WTC11 (cell line): Measurements from ENCODE around the gene SNAPC1. TPM values are rescaled to one million over a fixed set of nuclear protein-coding genes. Genes with fewer than 3 reads are reported as not detected.
A peak's percentile ranks its signal among the peaks of the same experiment; 100 is the strongest.

Experiments
- ATAC-seq: fragments of 200-7000 bp; cut with Tn5 transposase; 2 replicates; pipeline ENCODE4 v1.10.0; 2021; ENCODE audit warnings: mild to moderate bottlenecking, moderate library complexity
- CTCF ChIA-PET: fragments of 300-600 bp; sonication (Branson Sonifier 250); formaldehyde crosslinking; loops from one replicate; lab custom pipeline; 2021; ENCODE audit warnings: antibody characterized with exemption; lab: Charles Lee
- POLR2A ChIA-PET: fragments of 350-600 bp; sonication (Branson Sonifier 250); formaldehyde crosslinking; loops from one replicate; lab custom pipeline; 2021; ENCODE audit warnings: antibody characterized with exemption; lab: Charles Lee
- DNase-seq: peaks from one replicate; pipeline ENCODE4 v3.0.0; 2021; ENCODE audit warnings: low spot score
- H3K27ac Mint-ChIP-seq: 2 replicates; pipeline ENCODE4 v1.8.0; 2021; ENCODE audit warnings: mixed read lengths
- H3K27me3 Mint-ChIP-seq: 2 replicates; pipeline ENCODE4 v1.8.0; 2021; ENCODE audit warnings: low read depth, mild to moderate bottlenecking, moderate library complexity, mixed read lengths
- H3K36me3 Mint-ChIP-seq: 2 replicates; pipeline ENCODE4 v1.8.0; 2021; ENCODE audit warnings: mixed read lengths
- H3K4me1 Mint-ChIP-seq: 2 replicates; pipeline ENCODE4 v1.8.0; 2022; ENCODE audit warnings: mixed read lengths
- H3K4me3 Mint-ChIP-seq: 2 replicates; pipeline ENCODE4 v1.8.0; 2021; ENCODE audit warnings: mild to moderate bottlenecking, moderate library complexity, mixed read lengths
- H3K9me3 Mint-ChIP-seq: 2 replicates; pipeline ENCODE4 v1.8.0; 2021; ENCODE audit warnings: mixed read lengths
- JAZF1 ChIP-seq: fragments of 250-450 bp; sonication (Bioruptor Pico); IDR thresholded peaks from 2 replicates; pipeline ENCODE4 v1.9.0; 2021; ENCODE audit warnings: moderate library complexity, mild to moderate bottlenecking, inconsistent platforms
- NR1H2 ChIP-seq: sonication (generic); formaldehyde crosslinking; IDR thresholded peaks from 2 replicates; pipeline ENCODE4 v1.9.0; 2021; ENCODE audit warnings: mild to moderate bottlenecking, moderate library complexity, missing genetic modification reagents
- SMAD4 ChIP-seq: sonication (generic); formaldehyde crosslinking; IDR thresholded peaks from 2 replicates; pipeline ENCODE4 v1.8.0; 2022; ENCODE audit warnings: mild to moderate bottlenecking, missing genetic modification reagents
- SOX15 ChIP-seq: fragments of 250-450 bp; sonication (Bioruptor Pico); IDR thresholded peaks from 2 replicates; pipeline ENCODE4 v1.9.0; 2021; ENCODE audit warnings: mild to moderate bottlenecking
- TP53 ChIP-seq: sonication (generic); formaldehyde crosslinking; IDR thresholded peaks from 2 replicates; pipeline ENCODE4 v1.8.1; 2023; ENCODE audit warnings: mild to moderate bottlenecking, missing genetic modification reagents
- total RNA-seq: library from RNA; stranded (reverse); gene quantifications from 3 replicates; pipeline ENCODE4 v1.2.3, GENCODE V29; 2021
- TF ChIP-seq, protein P1 (sequence below): sonication (generic); formaldehyde crosslinking; IDR thresholded peaks from 2 replicates; pipeline ENCODE4 v1.8.0; 2023; ENCODE audit warnings: missing genetic modification reagents, mild to moderate bottlenecking, borderline replicate concordance
- TF ChIP-seq, protein P2 (sequence below): sonication (generic); formaldehyde crosslinking; IDR thresholded peaks from 2 replicates; pipeline ENCODE4 v1.8.1; 2023; ENCODE audit warnings: mild to moderate bottlenecking, missing genetic modification reagents, moderate library complexity
- TF ChIP-seq, protein P3 (sequence below): sonication (generic); formaldehyde crosslinking; IDR thresholded peaks from 2 replicates; pipeline ENCODE4 v1.8.1; 2022; ENCODE audit warnings: low read depth, missing genetic modification reagents, borderline replicate concordance
- TF ChIP-seq, protein P4 (sequence below): fragments of 250-450 bp; sonication (Bioruptor Pico); IDR thresholded peaks from 2 replicates; pipeline ENCODE4 v1.9.0; 2021; ENCODE audit warnings: mild to moderate bottlenecking
- TF ChIP-seq, protein P5 (sequence below): fragments of 250-450 bp; sonication (Bioruptor Pico); IDR thresholded peaks from 2 replicates; pipeline ENCODE4 v1.9.0; 2021; ENCODE audit warnings: moderate library complexity, mild to moderate bottlenecking, inconsistent platforms, borderline replicate concordance

The SNAPC1 gene
- total RNA-seq, 1 experiment from 2014 or later = 9.5 TPM

DNA sequence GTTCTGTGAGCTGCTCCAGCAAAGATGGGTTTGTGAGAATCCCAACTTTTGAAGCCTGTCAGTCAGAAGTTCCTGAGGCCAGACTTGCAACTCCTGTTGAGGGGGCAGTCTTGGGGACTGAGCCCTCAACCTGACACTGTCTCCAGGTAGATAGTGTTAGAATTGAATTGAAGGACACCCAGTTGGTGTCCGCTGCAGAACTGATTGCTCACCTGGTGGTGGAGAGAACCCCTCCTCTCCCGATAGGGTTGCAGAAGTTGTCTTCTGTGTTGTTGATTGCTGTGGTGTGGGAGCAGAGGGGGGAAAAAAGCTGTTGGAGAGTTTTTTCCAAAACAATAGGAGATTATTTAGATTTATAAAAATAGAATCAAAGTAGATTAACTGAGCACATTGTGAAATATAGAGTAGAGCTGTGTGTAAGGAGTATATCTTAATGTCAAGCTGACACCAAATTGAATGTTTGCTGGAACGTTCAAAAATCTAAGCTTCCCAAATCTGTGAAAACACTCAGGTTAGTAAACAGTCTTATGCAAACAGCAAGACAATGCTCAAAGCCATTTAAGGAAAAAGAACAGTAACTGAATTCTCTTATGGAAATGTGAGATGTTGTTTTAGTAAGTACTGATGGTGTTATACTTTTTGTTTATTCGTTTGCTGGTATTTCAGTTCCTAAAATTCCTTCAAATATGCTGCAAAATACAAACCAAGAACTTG, 48.3 kb upstream of the SNAPC1 start (continued):
- TF ChIP-seq, protein P1, sequence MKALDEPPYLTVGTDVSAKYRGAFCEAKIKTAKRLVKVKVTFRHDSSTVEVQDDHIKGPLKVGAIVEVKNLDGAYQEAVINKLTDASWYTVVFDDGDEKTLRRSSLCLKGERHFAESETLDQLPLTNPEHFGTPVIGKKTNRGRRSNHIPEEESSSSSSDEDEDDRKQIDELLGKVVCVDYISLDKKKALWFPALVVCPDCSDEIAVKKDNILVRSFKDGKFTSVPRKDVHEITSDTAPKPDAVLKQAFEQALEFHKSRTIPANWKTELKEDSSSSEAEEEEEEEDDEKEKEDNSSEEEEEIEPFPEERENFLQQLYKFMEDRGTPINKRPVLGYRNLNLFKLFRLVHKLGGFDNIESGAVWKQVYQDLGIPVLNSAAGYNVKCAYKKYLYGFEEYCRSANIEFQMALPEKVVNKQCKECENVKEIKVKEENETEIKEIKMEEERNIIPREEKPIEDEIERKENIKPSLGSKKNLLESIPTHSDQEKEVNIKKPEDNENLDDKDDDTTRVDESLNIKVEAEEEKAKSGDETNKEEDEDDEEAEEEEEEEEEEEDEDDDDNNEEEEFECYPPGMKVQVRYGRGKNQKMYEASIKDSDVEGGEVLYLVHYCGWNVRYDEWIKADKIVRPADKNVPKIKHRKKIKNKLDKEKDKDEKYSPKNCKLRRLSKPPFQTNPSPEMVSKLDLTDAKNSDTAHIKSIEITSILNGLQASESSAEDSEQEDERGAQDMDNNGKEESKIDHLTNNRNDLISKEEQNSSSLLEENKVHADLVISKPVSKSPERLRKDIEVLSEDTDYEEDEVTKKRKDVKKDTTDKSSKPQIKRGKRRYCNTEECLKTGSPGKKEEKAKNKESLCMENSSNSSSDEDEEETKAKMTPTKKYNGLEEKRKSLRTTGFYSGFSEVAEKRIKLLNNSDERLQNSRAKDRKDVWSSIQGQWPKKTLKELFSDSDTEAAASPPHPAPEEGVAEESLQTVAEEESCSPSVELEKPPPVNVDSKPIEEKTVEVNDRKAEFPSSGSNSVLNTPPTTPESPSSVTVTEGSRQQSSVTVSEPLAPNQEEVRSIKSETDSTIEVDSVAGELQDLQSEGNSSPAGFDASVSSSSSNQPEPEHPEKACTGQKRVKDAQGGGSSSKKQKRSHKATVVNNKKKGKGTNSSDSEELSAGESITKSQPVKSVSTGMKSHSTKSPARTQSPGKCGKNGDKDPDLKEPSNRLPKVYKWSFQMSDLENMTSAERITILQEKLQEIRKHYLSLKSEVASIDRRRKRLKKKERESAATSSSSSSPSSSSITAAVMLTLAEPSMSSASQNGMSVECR (CRISPR knock-in tag) = no peak
- TF ChIP-seq JAZF1 (no peak), SOX15 (CRISPR knock-in tag) (no peak), TP53 (no peak), SMAD4 (no peak)
- TF ChIP-seq, protein P2, sequence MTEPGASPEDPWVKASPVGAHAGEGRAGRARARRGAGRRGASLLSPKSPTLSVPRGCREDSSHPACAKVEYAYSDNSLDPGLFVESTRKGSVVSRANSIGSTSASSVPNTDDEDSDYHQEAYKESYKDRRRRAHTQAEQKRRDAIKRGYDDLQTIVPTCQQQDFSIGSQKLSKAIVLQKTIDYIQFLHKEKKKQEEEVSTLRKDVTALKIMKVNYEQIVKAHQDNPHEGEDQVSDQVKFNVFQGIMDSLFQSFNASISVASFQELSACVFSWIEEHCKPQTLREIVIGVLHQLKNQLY (CRISPR knock-in tag) = no peak
- TF ChIP-seq, all 79 proteins: peak for 0

DNA sequence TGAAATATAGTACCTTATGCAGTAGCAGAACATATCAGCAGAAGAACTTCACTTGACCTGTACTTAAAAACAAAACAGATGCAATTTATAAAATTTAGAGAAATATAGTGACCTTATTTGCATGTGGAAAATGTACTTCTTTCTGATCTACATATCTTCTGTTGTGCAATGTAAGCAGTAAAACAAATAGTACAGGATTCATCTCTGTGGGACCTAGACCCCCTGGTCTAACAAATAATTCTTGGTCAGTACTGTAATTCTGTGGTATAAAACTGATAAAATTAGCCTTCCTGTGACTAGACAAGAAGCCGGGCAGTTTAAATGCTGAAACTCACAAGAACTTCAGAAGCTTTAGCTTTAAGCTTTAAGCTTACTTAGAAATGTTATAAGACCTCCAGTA, 45.3 kb upstream of the SNAPC1 start:
- H3K27me3 Mint-ChIP-seq = no peaks in the 10 kb centered on the region
- DNase-seq = no peak
- POLR2A ChIA-PET = no interaction called here
- CTCF ChIA-PET = interaction anchor here (1.9 kb wide), 1 partner anchor 37 kb away, joined by 4 read pairs; no protein-coding TSS in a partner anchor
- 0 out of 2 replicates have a peak overlapping the region, but pooled peaks have one; percentile 38 for H3K27ac Mint-ChIP-seq
- H3K36me3 Mint-ChIP-seq = peaks cover 8% of the 10 kb centered on the region
- H3K9me3 Mint-ChIP-seq = no peaks in the 10 kb centered on the region
- no peak for ATAC-seq
- peaks cover 79% of the 10 kb centered on the region for H3K4me1 Mint-ChIP-seq
- H3K4me3 Mint-ChIP-seq = no peak overlapping the region
- TF ChIP-seq, protein P3, sequence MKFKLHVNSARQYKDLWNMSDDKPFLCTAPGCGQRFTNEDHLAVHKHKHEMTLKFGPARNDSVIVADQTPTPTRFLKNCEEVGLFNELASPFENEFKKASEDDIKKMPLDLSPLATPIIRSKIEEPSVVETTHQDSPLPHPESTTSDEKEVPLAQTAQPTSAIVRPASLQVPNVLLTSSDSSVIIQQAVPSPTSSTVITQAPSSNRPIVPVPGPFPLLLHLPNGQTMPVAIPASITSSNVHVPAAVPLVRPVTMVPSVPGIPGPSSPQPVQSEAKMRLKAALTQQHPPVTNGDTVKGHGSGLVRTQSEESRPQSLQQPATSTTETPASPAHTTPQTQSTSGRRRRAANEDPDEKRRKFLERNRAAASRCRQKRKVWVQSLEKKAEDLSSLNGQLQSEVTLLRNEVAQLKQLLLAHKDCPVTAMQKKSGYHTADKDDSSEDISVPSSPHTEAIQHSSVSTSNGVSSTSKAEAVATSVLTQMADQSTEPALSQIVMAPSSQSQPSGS = no peak
- TF ChIP-seq JAZF1 (no peak), SMAD4 (no peak)
- TF ChIP-seq, protein P4, sequence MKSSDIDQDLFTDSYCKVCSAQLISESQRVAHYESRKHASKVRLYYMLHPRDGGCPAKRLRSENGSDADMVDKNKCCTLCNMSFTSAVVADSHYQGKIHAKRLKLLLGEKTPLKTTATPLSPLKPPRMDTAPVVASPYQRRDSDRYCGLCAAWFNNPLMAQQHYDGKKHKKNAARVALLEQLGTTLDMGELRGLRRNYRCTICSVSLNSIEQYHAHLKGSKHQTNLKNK (CRISPR knock-in tag) = no peak

DNA sequence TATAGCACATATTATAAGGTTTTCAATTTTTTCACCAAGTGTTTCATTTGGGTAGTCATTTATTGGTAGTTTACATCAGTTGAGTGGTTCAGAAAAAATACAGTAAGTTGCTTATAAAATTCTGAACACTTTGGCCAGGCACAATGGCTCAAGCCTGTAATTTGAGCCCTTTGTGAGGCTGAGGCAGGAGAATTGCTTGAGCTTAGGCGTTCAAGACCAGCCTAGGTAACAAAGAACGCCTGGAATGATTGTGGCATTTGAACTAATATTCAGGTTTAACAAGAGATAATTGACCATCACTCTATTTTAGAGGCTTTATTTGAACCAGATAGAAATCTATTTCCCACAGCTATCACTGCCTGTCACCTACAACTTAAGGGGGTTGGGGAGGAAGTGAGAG, 44.2 kb upstream of the SNAPC1 start:
- H3K27ac Mint-ChIP-seq = no peak overlapping the region; the same call in 1 of the 2 replicates
- H3K4me3 Mint-ChIP-seq = peak overlapping the region; percentile 27
- no peaks in the 10 kb centered on the region for H3K9me3 Mint-ChIP-seq
- TF ChIP-seq, protein P5, sequence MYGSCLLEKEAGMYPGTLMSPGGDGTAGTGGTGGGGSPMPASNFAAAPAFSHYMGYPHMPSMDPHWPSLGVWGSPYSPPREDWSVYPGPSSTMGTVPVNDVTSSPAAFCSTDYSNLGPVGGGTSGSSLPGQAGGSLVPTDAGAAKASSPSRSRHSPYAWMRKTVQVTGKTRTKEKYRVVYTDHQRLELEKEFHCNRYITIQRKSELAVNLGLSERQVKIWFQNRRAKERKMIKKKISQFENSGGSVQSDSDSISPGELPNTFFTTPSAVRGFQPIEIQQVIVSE = no peak
- no peak for TF ChIP-seq NR1H2 (CRISPR knock-in tag)
- TF ChIP-seq, protein P1 (CRISPR knock-in tag) = no peak
- DNase-seq (no peak), ATAC-seq (peak; percentile 33)
- ChIA-PET POLR2A (interaction anchor here (0.9 kb wide), 1 partner anchor 111 kb away, joined by 3 read pairs; no protein-coding TSS in a partner anchor), CTCF (interaction anchor here (0.8 to 1.9 kb wide), 2 partner anchors 35 to 239 kb away, joined by 3 to 4 read pairs; no protein-coding TSS in a partner anchor)
- no peaks in the 10 kb centered on the region for H3K27me3 Mint-ChIP-seq
- H3K36me3 Mint-ChIP-seq = peaks cover 12% of the 10 kb centered on the region
- H3K4me1 Mint-ChIP-seq = peaks cover 69% of the 10 kb centered on the region
